ENCODE results near the gene PCDH15. TPM values are rescaled to one million over a fixed set of nuclear protein-coding genes. Genes with fewer than 3 reads are reported as not detected.

PCDH15 gene
- total RNA-seq, 4 donors from 2014 or later, result not detected

DNA sequence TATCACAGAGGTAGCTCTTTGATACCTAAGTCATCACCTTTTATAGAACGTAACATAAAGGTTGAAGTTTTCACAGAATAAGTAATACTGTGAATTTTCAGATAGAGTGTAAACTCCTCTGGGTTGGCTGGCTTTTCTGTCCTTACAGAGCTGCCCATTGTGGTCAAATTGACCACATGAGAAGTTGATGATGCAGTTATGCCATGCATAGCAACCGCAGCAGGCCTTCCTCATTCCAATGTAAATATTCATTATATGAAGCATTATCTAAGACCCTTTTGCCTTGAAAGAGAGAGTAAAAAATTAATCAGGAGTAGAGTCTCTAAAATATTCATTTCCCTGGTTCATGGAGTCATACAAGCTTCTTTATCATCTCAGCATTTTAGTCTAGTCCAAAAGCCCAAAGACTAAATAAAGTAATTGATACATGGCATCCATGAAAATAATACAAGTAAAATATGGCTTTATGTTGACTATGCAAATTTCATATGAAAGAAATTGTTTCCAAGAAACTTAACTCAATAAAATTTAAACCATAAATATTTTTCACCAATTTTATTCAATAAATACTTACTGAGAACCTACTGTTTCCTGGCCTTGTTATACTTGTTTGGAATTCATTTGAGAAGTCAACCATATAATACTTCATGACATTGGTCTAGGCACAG, 516.4 kb downstream of the PCDH15 start:
- TF ChIP-seq, protein P1, sequence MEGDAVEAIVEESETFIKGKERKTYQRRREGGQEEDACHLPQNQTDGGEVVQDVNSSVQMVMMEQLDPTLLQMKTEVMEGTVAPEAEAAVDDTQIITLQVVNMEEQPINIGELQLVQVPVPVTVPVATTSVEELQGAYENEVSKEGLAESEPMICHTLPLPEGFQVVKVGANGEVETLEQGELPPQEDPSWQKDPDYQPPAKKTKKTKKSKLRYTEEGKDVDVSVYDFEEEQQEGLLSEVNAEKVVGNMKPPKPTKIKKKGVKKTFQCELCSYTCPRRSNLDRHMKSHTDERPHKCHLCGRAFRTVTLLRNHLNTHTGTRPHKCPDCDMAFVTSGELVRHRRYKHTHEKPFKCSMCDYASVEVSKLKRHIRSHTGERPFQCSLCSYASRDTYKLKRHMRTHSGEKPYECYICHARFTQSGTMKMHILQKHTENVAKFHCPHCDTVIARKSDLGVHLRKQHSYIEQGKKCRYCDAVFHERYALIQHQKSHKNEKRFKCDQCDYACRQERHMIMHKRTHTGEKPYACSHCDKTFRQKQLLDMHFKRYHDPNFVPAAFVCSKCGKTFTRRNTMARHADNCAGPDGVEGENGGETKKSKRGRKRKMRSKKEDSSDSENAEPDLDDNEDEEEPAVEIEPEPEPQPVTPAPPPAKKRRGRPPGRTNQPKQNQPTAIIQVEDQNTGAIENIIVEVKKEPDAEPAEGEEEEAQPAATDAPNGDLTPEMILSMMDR (IDR thresholded peaks at IDR 0.05; ENCODE audit: low read depth), result no peak

DNA sequence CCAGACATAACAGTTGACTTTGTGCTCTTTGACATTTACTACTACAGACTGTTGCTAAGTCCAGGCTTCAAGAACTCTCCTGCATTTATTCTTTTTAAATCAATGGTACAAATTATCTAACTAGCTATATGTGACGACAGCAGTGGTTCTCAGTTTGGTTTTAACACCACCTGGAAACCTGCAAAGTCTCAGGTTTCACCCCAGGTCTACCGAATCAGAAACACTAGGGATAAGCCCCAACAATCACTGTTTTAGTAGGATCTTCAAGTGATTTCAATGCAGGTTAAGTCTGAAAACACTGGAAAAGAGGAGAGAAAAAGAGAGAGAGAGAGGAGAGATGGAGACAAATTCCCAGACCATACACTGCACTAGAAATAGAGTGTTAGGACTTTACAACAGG, 519.0 kb downstream of the PCDH15 start:
- TF ChIP-seq, protein P1 (IDR thresholded peaks at IDR 0.05; ENCODE audit: low read depth), result no peak

DNA sequence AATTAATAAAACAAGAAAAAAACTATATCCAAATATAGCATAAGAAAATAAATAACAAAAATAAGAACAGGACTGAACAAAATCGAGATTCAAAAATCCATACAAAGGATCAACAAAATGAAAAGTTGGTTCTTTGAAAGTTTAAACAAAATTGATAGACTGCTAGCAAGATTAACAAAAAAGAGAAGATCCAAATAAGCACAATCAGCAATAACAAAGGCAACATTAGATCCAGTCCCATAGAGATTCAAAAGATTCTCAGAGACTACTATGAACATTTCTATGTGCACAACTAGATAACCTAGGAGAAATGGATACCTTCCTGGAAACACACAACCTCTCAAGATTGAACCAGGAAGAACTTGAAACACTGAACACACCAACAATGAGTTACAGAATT, 534.6 kb downstream of the PCDH15 start:
- TF ChIP-seq, protein P1 (IDR thresholded peaks at IDR 0.05; ENCODE audit: low read depth), result no peak

DNA sequence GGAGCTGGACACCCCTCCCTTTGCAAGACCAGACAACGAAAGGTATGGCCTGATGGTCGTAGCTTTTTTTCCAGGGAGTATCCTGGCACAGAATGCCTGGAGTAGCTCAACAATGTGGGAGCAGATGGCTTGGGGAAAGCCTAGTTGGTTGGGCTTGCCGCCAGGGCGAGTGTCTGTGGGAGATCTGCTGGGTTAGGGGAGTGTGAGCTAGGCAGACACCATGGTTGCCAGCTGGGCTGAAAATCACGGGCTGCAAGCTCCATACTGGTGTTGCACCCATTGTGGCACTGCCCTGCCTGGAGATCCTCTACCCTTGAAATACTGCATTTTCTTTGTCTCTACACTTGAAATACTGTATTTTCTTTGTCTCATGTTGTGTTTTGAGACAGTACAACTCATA, 538.3 kb downstream of the PCDH15 start:
- TF ChIP-seq, protein P1 (IDR thresholded peaks at IDR 0.05; ENCODE audit: low read depth), result no peak

DNA sequence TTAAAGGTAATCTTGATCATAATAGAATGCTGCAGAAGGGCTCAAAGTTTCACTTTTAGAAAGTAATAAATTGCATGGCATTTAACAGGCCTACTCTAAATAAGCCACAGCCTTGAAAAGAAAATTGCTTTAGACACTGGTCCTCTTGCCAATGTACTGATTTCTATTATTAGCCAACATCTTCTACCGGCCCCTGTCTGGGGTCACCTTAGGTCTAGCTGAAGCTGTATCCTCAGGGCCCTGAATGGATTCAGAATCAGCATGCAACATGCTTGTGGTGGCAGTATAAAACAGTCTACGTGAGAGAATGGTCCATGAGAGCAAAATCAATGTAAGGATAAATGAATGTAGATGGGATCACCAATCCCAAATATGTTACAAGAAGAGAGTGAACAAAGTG, 541.9 kb downstream of the PCDH15 start:
- TF ChIP-seq, protein P1 (IDR thresholded peaks at IDR 0.05; ENCODE audit: low read depth), result no peak

DNA sequence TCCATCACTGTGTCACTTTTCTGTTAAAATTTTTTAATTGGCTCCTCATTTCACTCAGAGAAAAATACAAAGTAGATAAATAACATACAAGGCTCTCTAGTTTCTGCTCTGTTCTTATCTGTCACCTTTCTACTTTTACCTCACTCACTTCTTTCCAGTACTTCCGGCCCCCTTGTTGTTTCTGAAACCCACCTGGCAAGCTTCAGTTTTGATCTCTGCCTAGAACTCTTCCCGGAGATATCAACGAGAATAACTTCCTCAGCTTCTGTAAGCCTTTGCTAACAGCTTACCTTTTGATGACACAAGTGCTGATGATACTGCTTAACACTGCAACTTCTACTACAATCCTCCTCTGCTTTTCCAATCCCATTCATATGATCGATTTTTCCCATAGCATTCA, 566.2 kb downstream of the PCDH15 start:
- TF ChIP-seq, protein P1 (IDR thresholded peaks at IDR 0.05; ENCODE audit: low read depth), result no peak

DNA sequence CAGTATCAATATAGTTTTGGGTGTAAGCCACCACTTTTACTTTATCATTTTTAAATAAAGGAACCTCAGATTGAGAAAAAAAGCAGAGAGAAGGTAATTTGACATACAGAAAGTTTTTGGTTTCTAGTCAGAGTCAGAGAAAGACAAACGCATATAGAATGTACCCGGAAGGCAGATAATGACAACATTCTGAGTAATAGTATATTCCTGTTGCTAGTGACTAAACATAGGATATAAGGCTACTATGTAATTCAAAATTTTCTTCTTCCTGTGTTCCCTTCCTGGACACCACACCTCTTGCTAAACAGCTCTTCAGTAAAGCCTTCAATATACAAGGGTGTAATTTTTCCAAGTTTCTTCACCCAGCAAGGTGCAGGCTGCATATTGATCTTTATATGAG, 597.6 kb downstream of the PCDH15 start:
- TF ChIP-seq, protein P1 (IDR thresholded peaks at IDR 0.05; ENCODE audit: low read depth), result no peak
